ENCODE measurements around the gene SLC35F4.
"Not testable (repeated sequence)": the region's sequence is repeated elsewhere in the genome, so short reads cannot be mapped to it uniquely, and the experiment has no call there.

SLC35F4 gene

DNA sequence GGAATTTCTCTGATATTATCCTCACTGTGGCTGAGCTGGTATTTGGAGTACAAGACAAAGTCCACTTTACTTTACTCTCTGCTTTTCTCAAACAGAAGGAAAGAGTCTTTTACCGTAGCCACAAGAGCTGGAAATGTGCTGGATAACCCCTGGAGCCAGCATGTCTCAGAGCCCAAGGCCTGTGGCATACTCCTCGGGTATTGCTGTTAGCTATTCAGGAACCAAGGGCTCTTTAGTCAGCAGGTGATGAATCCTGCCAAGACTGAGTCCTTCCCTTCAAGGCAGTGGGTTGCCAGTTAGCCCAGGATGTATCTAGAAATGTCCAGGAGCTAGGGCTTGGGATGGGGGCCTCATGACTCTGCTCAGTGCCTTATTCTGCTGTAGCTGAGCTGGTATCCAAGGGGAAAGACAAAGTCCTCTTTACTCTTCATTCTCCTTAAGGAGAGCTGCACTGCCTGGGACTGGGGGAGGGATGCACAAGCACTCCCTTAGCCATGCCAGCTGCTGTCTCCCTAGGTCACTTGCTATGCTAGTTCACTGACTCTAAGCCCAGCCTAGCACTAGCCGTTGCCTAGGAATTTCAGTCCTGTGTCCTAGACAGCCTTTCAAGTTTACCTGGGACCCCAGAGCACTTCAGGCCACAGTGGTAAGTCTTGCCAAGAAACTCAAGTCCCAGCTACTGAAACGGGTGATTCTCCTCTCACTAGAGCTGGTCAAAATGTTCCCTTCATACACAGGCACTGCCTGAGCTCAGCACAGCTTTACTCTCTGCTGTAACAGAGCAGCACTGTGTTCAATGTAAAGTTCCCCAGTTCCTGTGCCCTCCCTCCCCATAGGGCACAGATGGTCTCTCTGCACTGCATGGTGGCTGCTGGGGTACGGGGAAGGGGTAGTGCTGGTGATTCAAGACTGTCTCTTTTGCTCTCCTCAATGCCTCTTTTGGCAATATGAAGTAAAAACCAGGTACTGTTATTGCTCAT is 136.4 kb downstream of the SLC35F4 start:
- no peak for DNase-seq

DNA sequence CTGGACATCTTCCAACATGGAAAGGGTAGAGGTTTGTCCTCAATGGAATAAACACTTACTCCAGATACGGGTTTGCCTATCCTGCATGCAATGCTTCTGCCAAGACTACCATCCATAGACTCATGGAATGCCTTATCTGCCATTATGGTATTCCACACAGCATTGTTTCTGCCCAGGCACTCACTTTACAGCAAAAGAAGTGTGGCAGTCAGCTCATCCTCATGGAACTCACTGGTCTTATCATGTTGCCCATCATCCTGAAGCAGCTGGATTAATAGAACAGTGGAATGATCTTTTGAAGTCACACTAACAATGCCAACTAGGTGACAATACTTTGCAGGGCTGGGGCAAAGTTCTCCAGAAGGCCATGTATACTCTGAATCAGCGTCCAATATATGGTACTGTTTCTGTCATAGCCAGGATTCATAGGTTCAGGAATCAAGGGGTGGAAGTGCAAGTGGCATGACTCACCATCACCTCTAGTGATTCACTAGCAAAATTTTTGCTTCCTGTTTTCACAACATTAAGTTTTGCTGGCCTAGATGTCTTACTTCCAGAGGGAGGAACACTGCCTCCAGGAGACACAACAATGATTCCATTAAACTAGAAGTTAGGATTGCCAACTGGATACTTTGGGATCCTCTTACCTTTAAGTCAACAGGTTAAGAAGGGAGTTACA is 140.4 kb downstream of the SLC35F4 start:
- DNase-seq, result no peak

DNA sequence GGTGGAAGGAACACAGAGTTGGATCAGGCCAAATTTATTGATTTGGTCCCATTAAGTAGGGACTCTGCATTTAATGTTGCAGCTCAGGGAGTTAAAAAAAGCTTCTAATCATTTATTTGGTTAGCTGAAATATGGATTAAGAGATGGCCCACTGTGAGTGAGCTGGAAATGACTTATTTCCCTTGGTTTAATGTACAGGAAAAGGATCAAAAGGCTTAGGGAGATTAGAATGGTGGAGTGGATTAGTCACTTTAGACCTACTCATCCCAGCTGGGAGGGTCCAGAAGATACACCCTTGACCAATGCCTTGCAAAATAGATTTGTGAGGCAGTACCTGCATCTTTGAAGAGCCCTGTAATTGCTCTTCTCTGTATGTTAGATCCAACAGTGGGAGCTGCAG is 143.8 kb downstream of the SLC35F4 start:
- DNase-seq, result not testable (repeated sequence)

DNA sequence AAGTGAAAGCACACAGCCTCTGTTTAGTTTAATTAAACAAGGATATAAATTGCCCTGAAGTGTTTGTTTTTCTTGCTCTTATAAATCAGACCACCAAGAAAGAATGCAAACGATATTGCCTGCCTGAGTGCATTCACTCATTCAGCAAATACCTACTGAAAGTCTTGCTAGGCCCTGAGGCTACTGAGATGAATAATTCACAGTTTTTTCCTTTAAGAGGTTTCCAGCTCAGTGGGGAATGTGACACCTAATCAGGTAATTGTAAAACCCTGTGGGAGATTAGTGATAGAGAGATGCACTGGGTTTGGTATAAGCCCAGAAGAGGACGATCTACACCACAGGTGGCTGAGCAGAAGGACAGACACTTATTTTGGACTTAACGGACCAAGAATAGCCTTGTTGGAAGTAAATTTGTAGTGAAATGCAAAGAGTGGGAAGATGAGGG is 151.4 kb downstream of the SLC35F4 start:
- DNase-seq, result no peak

DNA sequence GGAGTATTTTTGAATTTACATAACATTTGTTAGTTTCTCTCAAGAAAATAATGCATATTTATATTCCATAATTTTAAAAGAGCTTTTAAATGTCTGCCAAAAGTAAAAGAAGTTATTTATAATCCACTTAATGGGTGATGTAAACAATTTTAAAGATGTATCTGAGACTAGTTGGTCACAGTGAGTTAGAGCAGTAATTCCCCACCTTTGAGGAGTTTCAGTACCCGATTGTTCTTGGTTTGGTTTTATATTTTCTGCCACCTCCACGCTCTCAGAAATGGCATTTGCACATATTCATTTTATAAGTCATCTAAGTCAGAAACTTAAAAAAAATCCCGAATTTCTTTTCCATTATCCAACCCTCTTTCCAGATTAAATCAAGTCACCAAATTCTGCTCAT is 153.2 kb downstream of the SLC35F4 start:
- no peak for DNase-seq

DNA sequence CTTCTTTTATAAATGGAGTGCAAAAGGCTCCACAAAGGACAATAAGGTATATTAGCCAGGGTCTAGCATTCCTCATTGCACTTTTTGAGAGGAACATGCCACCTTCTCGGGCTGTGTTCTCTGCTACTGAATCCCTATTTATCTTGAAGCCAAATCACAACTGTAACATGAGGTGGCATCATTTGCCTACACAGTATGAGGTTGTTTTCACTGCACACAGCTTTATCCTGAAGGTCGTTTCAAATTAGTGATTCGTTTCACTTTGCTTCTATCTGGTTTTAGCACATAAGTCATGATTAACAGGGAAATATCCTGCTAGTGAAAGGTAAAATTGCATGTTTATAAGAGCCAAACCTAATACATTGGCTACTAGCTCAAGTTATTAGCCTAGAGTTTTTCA is 153.8 kb downstream of the SLC35F4 start:
- DNase-seq, result no peak

DNA sequence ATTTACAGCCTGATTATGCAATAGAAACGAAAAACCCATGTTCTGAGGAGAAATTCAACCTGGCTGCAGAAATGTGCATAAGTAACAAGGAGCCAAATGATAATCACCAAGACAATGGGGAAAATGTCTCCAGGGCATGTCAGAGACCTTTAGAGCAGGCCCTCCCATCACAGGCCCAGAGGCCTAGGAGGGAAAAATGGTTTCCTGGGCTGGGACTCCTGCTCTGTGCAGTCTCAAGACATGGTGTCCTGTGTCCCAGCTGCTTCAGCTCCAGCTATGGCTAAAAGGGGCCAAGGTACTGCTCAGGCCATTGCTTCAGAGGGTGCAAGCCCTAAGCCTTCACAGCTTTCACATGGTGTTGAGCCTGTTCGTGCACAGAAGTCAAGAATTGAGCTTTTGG is 156.0 kb downstream of the SLC35F4 start:
- no peak for DNase-seq

DNA sequence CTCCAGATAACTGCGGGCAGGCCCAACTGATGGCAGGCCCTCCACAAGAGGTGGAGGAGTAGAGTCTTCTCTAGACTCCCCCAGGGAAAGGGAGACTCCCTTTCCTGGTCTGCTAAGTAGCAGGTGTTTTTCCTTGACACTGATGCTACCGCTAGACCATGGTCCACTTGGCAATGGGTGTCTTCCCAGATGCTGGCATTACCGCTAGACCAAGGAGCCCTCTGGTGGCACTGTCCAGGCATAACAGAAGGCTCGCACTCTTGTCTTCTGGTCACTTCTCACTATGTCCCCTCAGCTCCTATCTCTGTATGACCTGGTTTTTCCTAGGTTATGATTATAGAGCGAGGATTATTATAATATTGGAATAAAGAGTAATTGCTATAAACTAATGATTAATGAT is 156.8 kb downstream of the SLC35F4 start:
- DNase-seq, result not testable (repeated sequence)

DNA sequence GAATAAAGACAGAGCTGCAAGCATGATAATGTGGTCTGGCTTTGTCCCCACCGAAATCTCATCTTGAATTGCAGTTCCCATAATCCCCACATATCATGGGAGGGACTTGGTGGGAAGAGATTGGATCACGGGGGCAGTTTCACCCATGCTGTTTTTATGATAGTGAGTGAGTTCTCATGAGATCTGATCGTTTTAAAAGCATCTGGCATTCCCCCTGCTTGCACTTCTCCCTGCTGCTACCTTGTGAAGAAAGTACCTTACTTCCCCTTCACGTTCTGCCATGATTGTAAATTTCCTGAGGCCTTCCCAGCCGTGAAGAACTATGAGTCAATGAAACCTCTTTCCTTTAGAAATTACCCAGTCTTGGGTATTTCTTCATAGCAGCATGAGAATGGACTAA is 158.7 kb downstream of the SLC35F4 start:
- DNase-seq, result no peak

DNA sequence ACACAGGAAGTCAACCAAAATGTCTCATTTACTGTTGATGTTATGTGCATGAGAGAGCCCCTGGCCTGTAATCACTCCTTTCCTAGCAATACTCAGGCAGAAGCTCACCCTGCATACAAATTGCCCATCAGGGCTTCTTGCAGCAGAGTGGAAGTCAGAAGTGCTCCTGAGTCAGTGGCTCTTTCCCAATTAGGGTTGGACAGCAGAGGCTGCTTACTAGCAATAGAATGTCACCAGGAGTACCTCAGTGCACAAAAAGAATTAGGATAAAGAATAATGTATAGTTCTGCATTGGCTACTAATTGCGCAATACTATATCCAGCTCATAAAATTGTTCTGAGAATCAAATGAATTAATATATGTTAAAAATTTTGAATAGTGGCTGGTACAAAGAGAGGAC is 161.1 kb downstream of the SLC35F4 start:
- DNase-seq, result no peak

DNA sequence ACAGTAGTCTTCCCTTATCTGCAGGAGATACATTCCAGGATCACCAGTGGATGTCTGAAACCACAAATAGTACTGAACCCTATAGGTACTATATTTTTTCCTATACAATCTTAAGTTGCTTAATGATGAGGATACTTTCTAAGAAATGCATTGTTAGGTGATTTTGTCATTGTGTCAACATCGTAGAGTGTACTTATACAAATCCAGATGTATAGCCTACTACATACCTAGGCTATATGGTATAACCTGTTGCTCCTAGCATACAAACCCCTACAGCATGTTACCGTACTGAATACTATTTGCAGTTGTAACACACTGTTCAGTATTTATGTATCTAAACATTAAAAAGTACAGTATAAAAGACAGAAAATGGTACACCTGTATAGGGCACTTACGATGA is 165.9 kb downstream of the SLC35F4 start:
- no peak for DNase-seq

DNA sequence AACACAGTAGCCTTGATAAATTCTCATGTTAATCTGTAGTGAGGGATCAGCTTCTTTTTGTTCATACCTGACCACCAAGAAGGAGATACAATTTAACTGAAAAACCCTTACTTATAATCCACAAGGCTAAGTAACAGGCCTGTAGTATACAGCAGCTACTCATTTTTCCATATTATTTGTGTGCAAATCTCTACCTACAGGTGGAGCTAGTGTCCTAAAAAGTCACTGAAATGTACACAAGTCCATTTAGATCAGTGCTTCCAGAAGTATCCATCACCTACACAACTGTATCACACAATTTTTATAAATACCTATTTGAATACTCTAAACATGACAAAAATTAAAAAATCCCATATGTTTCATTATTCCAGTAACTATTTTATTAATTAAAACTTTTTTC is 173.2 kb downstream of the SLC35F4 start:
- DNase-seq, result no peak

DNA sequence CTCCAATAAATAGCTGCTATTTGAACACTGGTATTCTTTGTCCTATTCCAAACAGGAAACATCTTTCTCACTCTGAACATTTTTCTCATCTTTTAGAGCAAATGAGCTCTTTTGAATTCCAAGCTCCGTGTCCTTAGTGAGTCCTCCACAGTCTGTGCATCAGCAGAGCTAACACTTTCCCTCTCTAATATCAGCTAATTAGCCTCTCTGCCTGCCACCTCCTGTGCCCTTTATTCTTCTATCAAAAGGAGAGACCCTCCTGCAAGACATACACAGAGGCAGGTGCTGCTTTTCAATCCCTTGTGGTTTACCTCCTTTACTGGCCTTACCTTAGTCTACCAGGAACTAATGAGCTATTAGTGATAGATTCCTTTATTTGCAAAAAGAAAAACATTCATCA is 178.5 kb downstream of the SLC35F4 start:
- no peak for DNase-seq

DNA sequence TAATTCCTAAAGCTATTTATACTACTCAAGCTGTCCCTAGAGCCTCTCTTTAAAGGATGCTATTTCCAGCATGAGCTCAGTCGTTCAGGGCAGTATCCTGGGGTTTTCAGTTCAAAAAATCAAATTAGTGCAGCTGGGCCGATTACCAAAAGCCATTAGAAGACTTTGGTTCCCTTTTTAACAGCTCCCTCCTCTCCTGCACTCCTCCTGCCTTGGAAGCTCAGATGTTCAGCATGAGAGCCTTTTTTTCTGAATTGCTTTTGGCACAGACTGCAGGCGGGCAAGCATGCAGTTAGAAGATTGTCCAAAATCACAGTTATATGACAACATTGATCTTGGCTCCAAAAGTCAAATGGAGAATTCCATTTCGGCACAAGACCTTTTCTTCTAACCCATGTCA is 179.6 kb downstream of the SLC35F4 start:
- no peak for DNase-seq

DNA sequence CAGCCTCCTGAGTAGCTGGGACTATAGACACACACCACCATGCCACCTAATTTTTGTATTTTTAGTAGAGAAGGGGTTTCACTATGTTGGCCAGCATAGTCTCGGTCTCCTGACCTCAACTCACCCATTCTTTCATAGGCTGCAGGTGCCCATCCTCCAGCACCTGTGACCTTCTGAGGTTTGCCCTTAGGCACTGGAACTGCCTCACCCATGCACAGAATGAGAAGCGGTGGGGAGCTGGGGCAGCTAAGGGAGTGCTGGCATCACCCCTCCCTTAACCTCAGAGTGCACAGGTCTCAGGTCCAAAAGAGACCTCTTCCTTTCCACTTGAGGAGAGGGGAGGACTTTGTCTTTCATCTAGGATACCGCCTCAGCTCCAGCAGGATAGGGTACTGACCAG is 194.9 kb downstream of the SLC35F4 start:
- no peak for DNase-seq

DNA sequence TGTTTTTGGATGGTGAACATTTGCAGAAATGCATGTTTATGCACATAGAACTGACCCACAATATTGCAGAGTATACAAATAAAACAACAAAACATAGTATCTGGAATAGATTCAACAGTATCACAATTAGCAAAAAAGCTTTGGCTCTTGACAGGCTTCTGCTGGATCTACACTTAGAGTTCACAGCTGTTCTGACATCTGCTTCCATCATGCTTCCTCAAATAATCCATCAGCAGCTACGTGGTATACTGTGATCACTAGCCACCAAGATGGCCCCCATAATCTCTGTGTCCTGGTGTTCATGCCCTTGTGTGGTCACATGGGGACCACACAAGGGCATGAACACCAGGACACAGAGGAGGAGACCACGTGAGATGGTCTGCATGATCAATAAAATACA is 205.7 kb downstream of the SLC35F4 start:
- DNase-seq, result no peak

DNA sequence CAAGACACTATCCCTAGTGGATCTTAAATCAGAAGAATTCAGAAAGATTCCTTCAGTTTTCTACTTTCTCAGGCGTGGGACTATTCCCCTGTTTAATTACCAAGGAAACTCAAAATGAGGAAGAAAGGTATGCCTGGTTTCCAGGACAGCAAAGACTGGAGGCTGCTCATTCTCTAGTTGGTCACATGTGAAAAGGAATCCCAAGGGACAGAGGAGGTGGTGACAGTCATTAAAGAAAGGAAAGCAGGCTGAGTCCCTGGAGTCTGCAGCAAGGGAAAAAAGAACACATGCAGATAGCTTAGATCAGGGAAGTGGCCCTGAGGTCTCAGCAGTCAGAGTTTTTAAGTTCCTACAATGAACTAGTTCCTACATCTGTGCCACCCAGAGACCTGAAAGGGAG is 206.8 kb downstream of the SLC35F4 start:
- DNase-seq, result no peak

DNA sequence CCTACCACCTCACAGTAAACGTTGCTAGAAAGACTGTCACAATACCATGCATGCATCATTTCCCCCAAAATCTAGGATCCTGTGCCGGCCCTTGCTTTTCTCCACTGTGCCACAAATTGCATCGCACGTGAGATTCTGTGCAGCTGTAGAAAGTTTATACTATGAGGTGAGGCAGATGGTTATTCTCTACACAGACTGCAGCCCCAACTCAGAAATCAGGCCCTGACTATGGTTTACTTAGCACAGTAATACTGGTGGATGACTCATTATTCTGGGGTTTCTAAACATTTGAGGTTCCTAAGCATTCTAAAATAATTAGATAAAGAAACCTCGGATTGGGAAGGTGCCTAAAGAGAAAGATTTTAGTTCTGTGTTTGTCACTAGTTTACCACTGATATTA is 208.4 kb downstream of the SLC35F4 start:
- no peak for DNase-seq

DNA sequence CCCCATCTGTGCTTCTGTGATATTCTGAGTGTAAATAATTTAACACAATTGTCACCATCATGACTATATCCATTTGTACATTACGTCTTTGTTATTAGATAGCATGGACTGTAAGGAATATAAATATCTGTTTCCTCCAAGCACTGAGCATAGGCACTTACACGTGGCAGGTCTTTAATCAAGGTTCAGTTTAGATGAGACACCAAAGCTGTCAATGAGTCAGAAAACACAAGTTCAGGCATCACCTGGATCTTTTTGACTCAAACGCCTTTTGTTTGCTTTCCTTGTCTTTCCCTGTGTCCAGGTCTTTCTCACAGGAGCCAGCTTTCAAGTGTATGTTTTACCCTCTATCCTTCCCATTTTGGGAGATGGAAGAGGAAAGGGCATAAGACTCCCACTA is 209.0 kb downstream of the SLC35F4 start:
- no peak for DNase-seq

DNA sequence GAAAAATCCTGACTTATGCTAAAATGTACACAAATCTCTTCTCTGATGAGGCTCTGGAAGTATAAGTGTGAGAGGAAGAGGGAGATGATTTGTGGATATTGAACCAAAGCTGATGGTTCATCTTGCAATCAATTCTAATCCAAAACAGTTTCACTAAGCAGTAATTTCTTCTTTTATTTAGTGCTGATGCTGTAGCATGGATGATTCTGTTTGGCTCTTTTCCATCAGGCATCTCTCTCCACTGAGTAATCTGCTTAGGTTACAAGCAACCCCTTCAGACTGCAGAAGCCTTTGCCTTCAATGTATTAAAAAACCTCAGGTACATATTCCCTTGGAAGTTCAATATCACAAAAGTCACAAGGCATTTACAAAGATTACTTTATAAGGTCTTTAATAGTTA is 213.1 kb downstream of the SLC35F4 start:
- no peak for DNase-seq

DNA sequence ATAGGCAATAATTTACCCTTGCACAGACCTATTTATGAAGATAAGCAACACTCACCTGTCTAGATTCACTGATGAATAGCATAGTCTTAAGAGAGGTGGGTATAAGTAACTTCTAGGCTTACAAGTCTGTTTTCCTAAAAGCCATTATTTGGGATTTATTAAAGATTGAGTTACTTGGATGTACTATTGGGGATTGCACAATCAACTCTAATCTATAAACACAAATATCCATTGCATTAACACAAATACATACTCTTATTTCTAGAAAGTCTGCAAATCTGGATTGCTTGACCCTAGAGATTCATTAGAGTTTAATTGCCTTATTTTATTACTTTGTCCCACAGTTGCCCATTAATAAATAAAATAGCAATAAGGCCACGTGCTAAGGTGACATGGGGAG is 224.1 kb downstream of the SLC35F4 start:
- DNase-seq, result no peak

DNA sequence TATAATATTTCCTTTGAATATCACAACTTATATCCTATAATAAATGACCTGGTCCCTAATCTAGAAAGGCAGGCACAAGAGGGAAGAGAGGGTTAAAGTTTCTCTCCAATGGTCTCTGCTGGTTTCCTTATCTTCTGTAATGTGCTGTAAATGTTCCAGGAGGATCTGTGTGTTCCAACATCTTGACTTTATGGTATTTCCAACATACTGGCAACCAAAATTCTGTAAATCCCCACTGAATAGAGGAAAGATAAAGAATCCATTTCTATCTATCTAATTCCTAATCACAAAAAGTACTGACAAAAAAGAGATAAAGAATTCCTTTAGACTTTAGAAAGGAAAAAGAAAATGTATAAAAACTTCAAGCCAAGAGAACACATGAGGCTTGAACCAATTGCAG is 225.9 kb downstream of the SLC35F4 start:
- no peak for DNase-seq

DNA sequence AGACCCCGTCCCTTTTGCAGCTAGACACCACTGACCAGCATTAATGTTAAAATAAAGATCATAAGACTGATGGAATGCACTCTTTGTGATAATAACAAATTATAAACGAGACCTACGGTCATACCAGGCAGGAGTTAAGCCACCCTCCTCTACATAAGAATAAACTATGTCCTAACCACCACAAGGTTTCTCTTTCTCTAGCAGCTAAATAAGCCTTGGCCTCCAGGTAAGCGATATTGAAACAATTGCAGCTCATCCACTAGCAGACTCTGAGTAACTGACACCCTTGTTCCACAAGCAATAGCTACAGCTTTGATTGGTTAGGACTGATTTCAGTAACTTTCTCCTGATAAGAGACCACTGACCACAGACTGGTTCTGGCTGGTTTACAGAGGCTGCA is 228.0 kb downstream of the SLC35F4 start:
- no peak for DNase-seq
